K562 (cell line): ENCODE measurements around the gene PDLIM5. TPM values are rescaled to one million over a fixed set of nuclear protein-coding genes. Genes with fewer than 3 reads are reported as not detected.

Experiments
- ARID2 ChIP-seq: fragments of 450-650 bp; IDR thresholded peaks from 2 replicates; pipeline ENCODE4 v1.6.1; 2017; ENCODE audit warnings: antibody characterized with exemption, mild to moderate bottlenecking
- ARNT ChIP-seq, 2 experiments: fragments of 450-650 bp; IDR thresholded peaks; 2 replicates each; pipeline ENCODE4 v1.6.1; 2016; ENCODE audit warnings: mild to moderate bottlenecking in 1 of 2
- DEAF1 ChIP-seq: fragments of 450-650 bp; formaldehyde crosslinking; IDR thresholded peaks from 2 replicates; pipeline ENCODE4 v1.4.0; 2020; ENCODE audit warnings: mild to moderate bottlenecking, moderate library complexity
- FOXO4 ChIP-seq: fragments of 450-650 bp; formaldehyde crosslinking; IDR thresholded peaks from 2 replicates; pipeline ENCODE4 v1.4.0; 2020; ENCODE audit warnings: mild to moderate bottlenecking, moderate library complexity
- HDAC3 ChIP-seq: fragments of 450-650 bp; IDR thresholded peaks from 2 replicates; pipeline ENCODE4 v1.6.1; 2018; ENCODE audit warnings: borderline replicate concordance, mild to moderate bottlenecking, moderate library complexity; ENCODE audit not compliant: partially characterized antibody
- HDAC8 ChIP-seq: fragments of 450-650 bp; IDR thresholded peaks from 2 replicates; pipeline ENCODE4 v1.6.1; 2016; ENCODE audit warnings: mild to moderate bottlenecking, missing genetic modification characterization, moderate library complexity, missing compliant biosample characterization
- JUN ChIP-seq, 2 experiments: sonication (generic) in 1 of 2; formaldehyde crosslinking in 1 of 2; IDR thresholded peaks; 2 replicates each; pipeline versions ENCODE4 v1.6.1 to v1.8.0; 2012 to 2022; ENCODE audit warnings: borderline replicate concordance in 2 of 2, mild to moderate bottlenecking in 2 of 2, improper control_type of control experiment in 1 of 2, low read depth in 1 of 2, low read length in 1 of 2, missing genetic modification reagents in 1 of 2
- TBL1XR1 ChIP-seq, 2 experiments: IDR thresholded peaks; 2 replicates each; pipeline ENCODE4 v1.6.1; 2012; ENCODE audit warnings: improper control_type of control experiment in 2 of 2, low read length in 2 of 2, mild to moderate bottlenecking in 1 of 2
- ZBTB12 ChIP-seq: fragments of 250-450 bp; sonication (Bioruptor Pico); IDR thresholded peaks from 2 replicates; pipeline ENCODE4 v1.4.0; 2020
- ZNF280B ChIP-seq: fragments of 250-450 bp; sonication (Bioruptor Pico); IDR thresholded peaks from 2 replicates; pipeline ENCODE4 v1.5.1; 2021; ENCODE audit warnings: mild to moderate bottlenecking
- ZNF282 ChIP-seq: sonication (generic); formaldehyde crosslinking; IDR thresholded peaks from 2 replicates; pipeline ENCODE4 v1.8.1; 2023; ENCODE audit warnings: missing genetic modification reagents
- ZNF316 ChIP-seq: fragments of 450-650 bp; IDR thresholded peaks from 2 replicates; pipeline ENCODE4 v1.6.1; 2016
- polyA plus RNA-seq, 8 experiments: library from polyadenylated mRNA; depleted of rRNA in 4 of 8; stranded (reverse) in 5 of 8; unstranded in 3 of 8; fragments of >200 nt; fragmentation: Nextera tagmentation in 2 of 8; fragmentation: Illumina TruSeq in 1 of 8; extraction: Ambion mirVana in 2 of 8; extraction: Trizol in 1 of 8; gene quantifications; 2 replicates each; pipeline versions ENCODE4 v1.2.1 to v1.2.3, GENCODE V29; 2011 to 2014; ENCODE audit warnings: inconsistent platforms in 1 of 8, missing spikeins in 1 of 8
- total RNA-seq, 7 experiments: library from RNA; depleted of rRNA in 6 of 7; stranded (reverse); fragments of >200 nt in 6 of 7; fragmentation: Illumina TruSeq in 2 of 7; extraction: Trizol in 2 of 7; gene quantifications; 2 replicates each; pipeline versions ENCODE4 v1.2.1 to v1.2.3, GENCODE V29; 2011 to 2021; ENCODE audit warnings: low replicate concordance in 1 of 7

PDLIM5 gene
- total and polyA plus RNA-seq, 9 of the 15 experiments (the other 6 are each of a cell fraction or from before 2014, with no cell fraction given) = 36.9 to 127 (median 62.5) TPM

GRCh38 chr4:94595880-94596483 is 144.2 kb downstream of the PDLIM5 start (continued):
- TF ChIP-seq DEAF1 (CRISPR knock-in tag) (peak; percentile 77), ZNF282 (CRISPR knock-in tag) (no peak), HDAC3 (no peak), ARID2 (peak; percentile 70; the same call in 1 of the 2 replicates), ARNT (IDR thresholded peaks at IDR 0.05) (0 out of 4 replicates have a peak, but pooled peaks of 1 of the 2 experiments have one; percentile 50), TBL1XR1 (IDR thresholded peaks at IDR 0.05; ENCODE audit: low read length in 2 of 2) (no peak), ZNF316 (peak; percentile 87), ZBTB12 (CRISPR knock-in tag) (no peak), JUN (IDR thresholded peaks at IDR 0.05; ENCODE audit: borderline replicate concordance, low read depth, low read length) (no peak), JUN (CRISPR knock-in tag; IDR thresholded peaks at IDR 0.05; ENCODE audit: borderline replicate concordance) (no peak), HDAC8 (no peak), ZNF280B (CRISPR knock-in tag) (no peak), FOXO4 (no peak)
- TF ChIP-seq, all 486 proteins: peak for 16
